AG09309 (cell line): ENCODE measurements around the gene NLRP6.
"Not testable (repeated sequence)": the region's sequence is repeated elsewhere in the genome, so short reads cannot be mapped to it uniquely, and the experiment has no call there.

Source experiments
- DNase-seq: peaks from one replicate; pipeline ENCODE4 v3.0.0-alpha.2; 2010; ENCODE audit warnings: low read depth
- H3K4me3 ChIP-seq: 2 replicates; pipeline ENCODE4 v1.5.1; 2011; ENCODE audit warnings: mild to moderate bottlenecking, low read depth, low read length, moderate library complexity; ENCODE audit not compliant: control insufficient read depth
- TF ChIP-seq, protein P1 (sequence below): IDR thresholded peaks from 2 replicates; pipeline ENCODE4 v1.5.1; 2011; ENCODE audit warnings: mild to moderate bottlenecking, low read depth, low read length, inconsistent platforms; ENCODE audit not compliant: insufficient read depth, control insufficient read depth; ENCODE audit errors: missing control alignments

The NLRP6 gene

DNA sequence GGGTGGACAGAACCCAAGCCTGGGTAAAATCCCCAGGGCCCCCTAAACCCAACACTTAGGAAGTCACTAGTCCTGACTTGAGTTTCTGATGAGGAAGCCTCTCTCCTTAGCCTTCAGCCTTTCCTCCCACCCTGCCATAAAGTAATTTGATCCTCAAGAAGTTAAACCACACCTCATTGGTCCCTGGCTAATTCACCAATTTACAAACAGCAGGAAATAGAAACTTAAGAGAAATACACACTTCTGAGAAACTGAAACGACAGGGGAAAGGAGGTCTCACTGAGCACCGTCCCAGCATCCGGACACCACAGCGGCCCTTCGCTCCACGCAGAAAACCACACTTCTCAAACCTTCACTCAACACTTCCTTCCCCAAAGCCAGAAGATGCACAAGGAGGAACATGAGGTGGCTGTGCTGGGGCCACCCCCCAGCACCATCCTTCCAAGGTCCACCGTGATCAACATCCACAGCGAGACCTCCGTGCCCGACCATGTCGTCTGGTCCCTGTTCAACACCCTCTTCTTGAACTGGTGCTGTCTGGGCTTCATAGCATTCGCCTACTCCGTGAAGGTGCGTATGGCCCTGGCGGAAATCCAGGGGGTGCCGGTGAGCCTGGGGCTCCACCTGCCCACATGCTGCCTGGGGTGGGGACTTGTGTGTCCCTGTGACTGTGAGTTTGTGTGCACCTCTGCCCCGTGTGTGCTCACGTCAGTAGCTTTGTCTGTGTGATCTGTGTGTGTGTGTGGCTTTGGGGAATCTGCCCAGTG, 35.8 kb downstream of the NLRP6 start, which contains the start of gene IFITM1:
IFITM1 (plus strand) TSS at position 254 of the 767 bp plus-strand sequence; CDS start at position 385, 131 bp downstream.
- DNase-seq = peak; percentile 76
- H3K4me3 ChIP-seq = peak within 1 kb of the TSS; percentile 70
- TF ChIP-seq, protein P1, sequence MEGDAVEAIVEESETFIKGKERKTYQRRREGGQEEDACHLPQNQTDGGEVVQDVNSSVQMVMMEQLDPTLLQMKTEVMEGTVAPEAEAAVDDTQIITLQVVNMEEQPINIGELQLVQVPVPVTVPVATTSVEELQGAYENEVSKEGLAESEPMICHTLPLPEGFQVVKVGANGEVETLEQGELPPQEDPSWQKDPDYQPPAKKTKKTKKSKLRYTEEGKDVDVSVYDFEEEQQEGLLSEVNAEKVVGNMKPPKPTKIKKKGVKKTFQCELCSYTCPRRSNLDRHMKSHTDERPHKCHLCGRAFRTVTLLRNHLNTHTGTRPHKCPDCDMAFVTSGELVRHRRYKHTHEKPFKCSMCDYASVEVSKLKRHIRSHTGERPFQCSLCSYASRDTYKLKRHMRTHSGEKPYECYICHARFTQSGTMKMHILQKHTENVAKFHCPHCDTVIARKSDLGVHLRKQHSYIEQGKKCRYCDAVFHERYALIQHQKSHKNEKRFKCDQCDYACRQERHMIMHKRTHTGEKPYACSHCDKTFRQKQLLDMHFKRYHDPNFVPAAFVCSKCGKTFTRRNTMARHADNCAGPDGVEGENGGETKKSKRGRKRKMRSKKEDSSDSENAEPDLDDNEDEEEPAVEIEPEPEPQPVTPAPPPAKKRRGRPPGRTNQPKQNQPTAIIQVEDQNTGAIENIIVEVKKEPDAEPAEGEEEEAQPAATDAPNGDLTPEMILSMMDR = no peak

DNA sequence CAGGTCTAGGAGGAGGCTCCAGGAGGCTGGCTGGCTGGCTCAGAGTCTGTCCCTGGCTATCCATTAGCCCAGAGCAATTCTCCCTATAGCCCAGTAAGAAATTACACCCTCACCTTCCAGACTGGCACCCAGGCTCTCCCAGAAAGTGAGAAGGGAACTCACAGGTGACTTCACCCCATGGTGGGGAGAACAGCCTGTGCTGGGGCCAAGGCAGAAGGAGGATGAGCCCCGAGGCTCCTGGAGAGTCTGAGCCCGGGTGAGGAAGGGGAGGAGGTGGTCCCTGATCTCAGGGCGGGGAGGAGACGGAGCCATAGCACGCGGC, 36.3 kb downstream of the NLRP6 start:
- H3K4me3 ChIP-seq = peak overlapping the region; percentile 70
- DNase-seq = not testable (repeated sequence)

DNA sequence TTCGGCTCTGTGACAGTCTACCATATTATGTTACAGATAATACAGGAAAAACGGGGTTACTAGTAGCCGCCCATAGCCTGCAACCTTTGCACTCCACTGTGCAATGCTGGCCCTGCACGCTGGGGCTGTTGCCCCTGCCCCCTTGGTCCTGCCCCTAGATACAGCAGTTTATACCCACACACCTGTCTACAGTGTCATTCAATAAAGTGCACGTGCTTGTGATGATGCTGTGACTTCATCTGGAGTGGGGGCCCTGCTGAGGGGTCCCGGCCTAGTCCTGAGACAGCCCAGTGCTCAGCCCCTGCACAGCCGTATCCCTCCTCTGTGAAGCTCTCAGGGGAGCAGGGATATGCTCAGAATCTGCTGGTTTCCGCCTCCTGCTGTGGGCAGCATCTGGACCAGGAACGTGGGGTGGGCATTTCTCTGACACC, 36.9 kb downstream of the NLRP6 start:
- DNase-seq = no peak

DNA sequence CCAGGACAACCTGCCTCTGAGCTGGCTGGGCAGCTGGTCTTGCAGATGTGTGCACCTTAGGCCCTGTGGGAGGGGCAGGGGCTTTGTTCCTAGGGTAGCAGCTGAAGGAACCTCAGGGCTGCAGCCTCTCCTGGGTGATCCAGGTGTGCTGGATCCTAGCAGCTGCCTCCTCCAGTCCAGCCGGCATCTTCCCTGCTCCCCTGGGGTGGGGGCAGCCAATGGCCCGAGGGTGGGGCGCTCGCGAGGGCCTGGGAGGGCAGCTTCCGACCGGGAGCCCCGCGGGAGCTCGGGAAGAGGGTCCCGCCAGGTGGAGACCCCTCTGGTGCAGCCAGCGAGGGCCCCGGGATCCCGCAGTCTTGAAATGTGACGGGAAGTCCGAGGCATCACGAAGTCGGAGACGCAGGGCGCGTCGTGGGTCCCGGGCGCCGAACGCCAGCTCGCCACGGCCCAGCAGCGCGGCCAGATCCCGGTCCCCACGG, 37.3 kb downstream of the NLRP6 start:
- no peak for DNase-seq
- H3K4me3 ChIP-seq = peak overlapping the region; percentile 70
- TF ChIP-seq, protein P1 = no peak

More for the DNA sequence above, 36.9 kb downstream of the NLRP6 start:
- peak overlapping the region; percentile 70 for H3K4me3 ChIP-seq
- TF ChIP-seq, protein P1 = no peak

DNA sequence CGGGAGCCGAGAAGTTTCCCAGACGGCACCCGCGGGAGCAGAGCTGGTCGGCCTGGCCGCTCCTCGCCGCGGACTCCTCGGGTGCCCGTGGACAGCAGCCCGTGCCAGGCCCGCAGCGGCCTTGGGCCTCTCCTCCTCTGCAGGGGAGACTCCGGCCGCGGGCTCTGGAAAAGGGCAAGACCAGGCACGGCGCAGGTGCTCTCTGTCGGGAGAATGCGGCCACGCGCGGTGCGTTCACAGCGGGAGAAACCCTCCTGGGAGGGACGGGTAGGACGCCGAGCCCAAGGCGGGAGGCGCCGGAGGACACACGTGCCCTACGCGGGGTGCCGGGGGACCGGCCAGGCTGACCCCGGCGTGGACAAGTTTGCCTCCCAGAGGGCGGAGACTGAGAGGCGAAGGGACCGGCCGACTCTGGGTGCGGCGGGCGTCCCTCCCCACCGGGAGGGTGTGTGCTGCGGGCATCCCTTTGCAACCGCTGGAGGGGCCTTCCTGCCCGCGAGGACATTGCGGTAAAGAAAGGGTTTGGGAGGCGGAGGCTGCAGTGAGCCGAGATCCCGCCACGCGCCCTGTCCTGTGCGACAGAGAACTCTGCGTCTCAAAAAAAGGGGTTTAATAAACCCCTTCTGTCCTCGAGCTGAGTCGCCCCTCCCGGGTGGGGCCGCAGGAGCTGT, 38.0 kb downstream of the NLRP6 start:
- TF ChIP-seq, protein P1 = no peak
- peak overlapping the region; percentile 46 for H3K4me3 ChIP-seq
- no peak for DNase-seq

DNA sequence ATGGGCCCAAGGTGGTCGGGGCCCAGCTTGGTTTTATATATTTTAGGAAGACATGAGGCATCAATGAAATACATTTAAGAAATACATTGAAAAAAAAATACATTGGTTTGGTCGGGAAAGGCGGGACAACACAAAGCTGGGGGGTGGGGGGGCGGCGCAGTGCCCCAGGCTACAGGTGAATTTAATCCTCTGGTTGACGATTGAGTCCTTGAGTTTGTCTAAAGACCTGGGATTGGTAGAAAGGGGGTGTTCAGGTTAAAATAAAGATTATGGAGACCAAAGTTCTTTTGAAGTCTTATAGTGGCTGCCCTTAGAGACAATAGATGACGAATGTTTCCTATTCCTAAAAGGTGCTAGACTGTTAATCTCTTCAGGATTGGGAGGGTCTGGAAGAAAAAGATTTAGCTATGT, 38.7 kb downstream of the NLRP6 start:
- H3K4me3 ChIP-seq = no peak overlapping the region; the same call in 1 of the 2 replicates
- TF ChIP-seq, protein P1 = no peak
- DNase-seq = no peak

DNA sequence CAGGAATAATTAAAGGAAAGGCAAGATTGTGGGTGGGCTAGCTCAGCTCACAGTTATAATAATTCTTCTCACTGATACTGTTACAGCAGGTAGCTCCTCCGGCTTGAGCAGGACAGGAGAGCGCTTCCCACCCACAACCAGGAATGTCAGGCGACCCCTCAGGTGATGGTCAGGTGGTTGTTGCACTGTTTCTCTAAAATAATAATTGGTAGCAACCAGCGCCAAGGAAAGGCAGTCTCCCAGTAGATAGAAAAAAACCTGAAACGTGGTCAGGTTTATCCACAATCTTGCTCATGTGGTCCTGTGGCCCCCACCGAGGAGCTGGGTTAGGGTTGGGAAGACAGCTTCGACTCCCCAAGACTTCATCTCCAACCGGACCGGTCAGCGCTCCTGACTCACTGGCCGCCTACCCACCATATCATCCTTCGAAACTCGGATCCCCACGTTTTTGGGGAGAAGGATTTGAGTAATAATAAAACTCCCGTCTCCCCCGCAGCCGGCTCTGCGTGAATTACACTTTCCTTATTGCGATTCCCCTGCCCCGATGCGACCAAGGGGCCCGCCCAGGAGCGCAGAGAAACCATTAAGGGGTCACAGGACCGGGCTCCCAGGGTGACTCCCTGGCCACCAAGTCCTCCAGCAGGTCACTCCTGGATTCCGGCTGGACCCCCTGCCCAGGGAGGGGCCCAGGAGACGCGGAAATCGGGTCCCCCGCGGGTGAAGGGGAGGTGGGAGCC, 39.6 kb downstream of the NLRP6 start:
- DNase-seq, H3K4me3 ChIP-seq: not testable (repeated sequence)

DNA sequence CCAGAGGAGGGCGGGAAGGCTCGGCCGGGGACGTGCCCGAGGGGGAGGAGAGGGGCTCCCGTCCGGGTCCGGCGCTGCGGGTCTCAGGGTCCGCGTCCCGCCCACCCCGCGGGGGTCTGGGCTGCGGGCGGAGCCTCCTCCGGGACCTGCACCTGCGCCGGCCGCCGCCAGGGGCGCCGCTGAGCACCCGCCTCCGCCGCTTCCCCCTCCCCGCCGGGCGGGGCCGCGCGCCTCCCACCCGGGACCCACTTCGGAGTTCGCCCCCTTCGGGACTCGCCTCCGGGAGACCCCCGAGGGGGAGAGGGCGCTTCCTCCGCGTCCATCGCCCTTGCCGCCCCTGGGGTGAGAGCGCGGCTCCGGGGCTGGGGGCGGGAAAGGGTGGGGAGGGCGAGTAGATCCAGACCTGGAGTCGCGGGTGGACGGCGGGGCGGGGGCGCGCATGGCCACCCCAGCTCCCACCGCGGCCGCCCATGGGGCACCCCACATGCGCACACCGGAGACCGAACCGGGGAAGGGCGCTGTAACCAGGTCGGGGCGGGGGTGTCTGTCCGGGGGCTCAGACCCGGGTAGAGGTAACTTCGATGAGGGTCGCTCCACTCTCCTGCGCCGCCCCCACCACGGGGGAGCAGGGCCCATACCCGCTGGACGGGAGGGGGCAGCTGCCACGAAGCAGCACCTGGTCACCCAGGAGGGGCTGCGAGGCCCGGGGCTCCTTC, 40.4 kb downstream of the NLRP6 start:
- H3K4me3 ChIP-seq = peak overlapping the region; percentile 83
- DNase-seq = not testable (repeated sequence)
